HG03045 (cell line): ENCODE data around the gene HARS2.
"Not testable (repeated sequence)": the region's sequence is repeated elsewhere in the genome, so short reads cannot be mapped to it uniquely, and the experiment has no call there.

Experiments used
- ATAC-seq: cut with Tn5 transposase; IDR thresholded peaks from one replicate; pipeline ENCODE4 v1.9.1; 2021; ENCODE audit warnings: mild to moderate bottlenecking, moderate library complexity; ENCODE audit not compliant: unreplicated experiment

Gene HARS2

GRCh38 chr5:140700177-140701144 lies 9.2 kb downstream of the HARS2 start, which contains the start of gene ZMAT2:
ZMAT2 (plus strand) TSS chr5:140700447; CDS start chr5:140700461, 14 bp downstream.
- ATAC-seq, result peak; percentile 91

- ATAC-seq, result no peak
These were observed 16.6 kb downstream of the HARS2 start for GRCh38 chr5:140707812-140708211.

GRCh38 chr5:140708787-140709186 lies 17.5 kb downstream of the HARS2 start:
- not testable (repeated sequence) for ATAC-seq

GRCh38 chr5:140710899-140711552 lies 19.8 kb downstream of the HARS2 start:
- peak; percentile 91 for ATAC-seq

- ATAC-seq, result no peak
These were observed 20.5 kb downstream of the HARS2 start for GRCh38 chr5:140711794-140712193.

- ATAC-seq, result no peak
These were observed 22.4 kb downstream of the HARS2 start for GRCh38 chr5:140713562-140714094.

GRCh38 chr5:140716238-140716637 lies 25.0 kb downstream of the HARS2 start:
- not testable (repeated sequence) for ATAC-seq

GRCh38 chr5:140718266-140718592 lies 27.0 kb downstream of the HARS2 start:
- ATAC-seq, result no peak

- not testable (repeated sequence) for ATAC-seq
These were observed 29.5 kb downstream of the HARS2 start for GRCh38 chr5:140720738-140721137.

GRCh38 chr5:140721395-140721794 lies 30.1 kb downstream of the HARS2 start:
- ATAC-seq, result not testable (repeated sequence)

- peak; percentile 94 for ATAC-seq
These were observed 34.7 kb downstream of the HARS2 start for GRCh38 chr5:140725799-140726471.

GRCh38 chr5:140733098-140733497 lies 41.8 kb downstream of the HARS2 start:
- no peak for ATAC-seq

GRCh38 chr5:140734354-140734753 lies 43.1 kb downstream of the HARS2 start:
- no peak for ATAC-seq

GRCh38 chr5:140737486-140737885 lies 46.2 kb downstream of the HARS2 start:
- ATAC-seq, result no peak

GRCh38 chr5:140741967-140742366 lies 50.7 kb downstream of the HARS2 start:
- ATAC-seq, result no peak
